ENCODE measurements around the gene DOCK3.
"Not testable (repeated sequence)": the region's sequence is repeated elsewhere in the genome, so short reads cannot be mapped to it uniquely, and the experiment has no call there.

DOCK3 gene

DNA sequence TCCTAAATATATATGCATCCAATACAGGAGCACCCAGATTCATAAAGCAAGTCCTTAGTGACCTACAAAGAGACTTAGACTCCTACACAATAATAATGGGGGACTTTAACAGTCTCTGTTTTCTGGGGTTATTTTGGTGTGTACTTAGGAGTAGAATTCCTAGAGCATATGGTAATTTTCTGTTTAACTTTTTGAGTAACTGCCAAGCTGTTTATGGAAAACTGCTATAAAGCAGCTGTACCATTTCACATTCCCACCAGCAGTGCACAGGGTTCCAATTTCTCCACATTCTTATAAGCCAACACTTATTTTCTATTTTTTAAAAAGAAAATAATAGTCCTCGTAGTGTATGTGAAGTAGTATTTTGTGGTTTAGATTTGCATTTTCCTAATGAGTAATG lies 68.9 kb downstream of the DOCK3 start:
- H3K4me3 ChIP-seq (ENCODE audit: low read depth, low read length), result no peak overlapping the region
- DNase-seq (ENCODE audit: low read depth), result no peak
- TF ChIP-seq, protein P1, sequence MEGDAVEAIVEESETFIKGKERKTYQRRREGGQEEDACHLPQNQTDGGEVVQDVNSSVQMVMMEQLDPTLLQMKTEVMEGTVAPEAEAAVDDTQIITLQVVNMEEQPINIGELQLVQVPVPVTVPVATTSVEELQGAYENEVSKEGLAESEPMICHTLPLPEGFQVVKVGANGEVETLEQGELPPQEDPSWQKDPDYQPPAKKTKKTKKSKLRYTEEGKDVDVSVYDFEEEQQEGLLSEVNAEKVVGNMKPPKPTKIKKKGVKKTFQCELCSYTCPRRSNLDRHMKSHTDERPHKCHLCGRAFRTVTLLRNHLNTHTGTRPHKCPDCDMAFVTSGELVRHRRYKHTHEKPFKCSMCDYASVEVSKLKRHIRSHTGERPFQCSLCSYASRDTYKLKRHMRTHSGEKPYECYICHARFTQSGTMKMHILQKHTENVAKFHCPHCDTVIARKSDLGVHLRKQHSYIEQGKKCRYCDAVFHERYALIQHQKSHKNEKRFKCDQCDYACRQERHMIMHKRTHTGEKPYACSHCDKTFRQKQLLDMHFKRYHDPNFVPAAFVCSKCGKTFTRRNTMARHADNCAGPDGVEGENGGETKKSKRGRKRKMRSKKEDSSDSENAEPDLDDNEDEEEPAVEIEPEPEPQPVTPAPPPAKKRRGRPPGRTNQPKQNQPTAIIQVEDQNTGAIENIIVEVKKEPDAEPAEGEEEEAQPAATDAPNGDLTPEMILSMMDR (conservative IDR thresholded peaks at IDR 0.05; ENCODE audit: low read depth, low read length), result no peak

DNA sequence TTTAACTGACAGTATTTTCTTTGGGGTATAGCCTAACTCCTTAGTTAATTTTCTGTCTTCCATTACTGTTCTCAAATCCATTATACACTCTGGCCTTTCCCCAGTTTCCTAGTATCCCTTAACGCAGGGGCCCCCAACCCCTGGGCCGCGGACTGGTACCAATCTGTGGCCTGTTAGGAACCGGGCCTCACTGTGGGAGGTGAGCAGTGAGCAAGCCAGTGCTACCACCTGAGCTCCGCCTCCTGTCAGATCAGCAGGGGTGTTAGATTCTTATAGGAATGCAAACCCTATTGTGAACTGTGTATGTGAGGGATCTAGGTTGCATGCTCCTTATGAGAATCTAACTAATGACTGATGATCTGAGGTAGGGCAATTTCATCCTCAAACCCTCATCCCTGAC lies 75.1 kb downstream of the DOCK3 start:
- no peak for DNase-seq (ENCODE audit: low read depth)
- TF ChIP-seq, protein P1 (conservative IDR thresholded peaks at IDR 0.05; ENCODE audit: low read depth, low read length), result no peak

DNA sequence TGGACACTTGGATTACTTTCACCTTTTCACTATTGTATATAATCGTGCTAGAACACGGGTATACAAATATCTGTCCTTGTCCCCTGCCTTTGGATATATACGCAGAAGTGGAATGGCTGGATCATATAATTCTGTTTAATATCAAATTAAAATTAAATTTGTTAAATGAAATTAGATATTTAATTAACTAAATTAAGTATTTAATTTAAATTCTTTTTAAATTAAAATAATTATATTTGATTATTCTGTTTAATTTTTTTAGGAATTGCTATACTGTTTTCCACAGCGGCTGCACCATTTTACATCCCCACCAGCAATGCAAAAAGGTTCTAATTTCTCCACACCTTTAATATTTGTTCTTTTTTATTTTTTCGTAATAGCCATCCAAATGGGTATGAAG lies 84.3 kb downstream of the DOCK3 start:
- TF ChIP-seq, protein P1 (conservative IDR thresholded peaks at IDR 0.05; ENCODE audit: low read depth, low read length), result no peak

More for the DNA sequence above, 75.1 kb downstream of the DOCK3 start:
- no peak overlapping the region for H3K4me3 ChIP-seq (ENCODE audit: low read depth, low read length)

DNA sequence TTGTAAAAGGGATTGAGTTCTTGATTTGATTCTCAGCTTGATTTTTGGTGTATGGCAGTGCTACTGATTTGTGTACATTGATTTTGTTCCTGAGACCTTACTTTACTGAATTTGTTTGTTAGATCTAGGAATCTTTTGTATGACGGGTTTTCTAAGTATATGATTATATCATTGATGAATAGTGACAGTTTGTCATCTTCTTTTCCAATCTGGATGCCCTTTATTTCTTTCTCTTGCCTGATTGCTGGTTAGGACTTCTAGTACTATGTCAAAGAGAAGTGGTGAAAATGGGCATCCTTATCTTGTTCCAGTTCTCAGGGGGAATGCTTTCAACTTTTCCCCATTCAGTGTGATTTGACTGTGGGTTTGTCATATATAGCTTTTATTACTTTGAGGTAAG lies 103.0 kb downstream of the DOCK3 start:
- no peak overlapping the region for H3K4me3 ChIP-seq (ENCODE audit: low read depth, low read length)
- TF ChIP-seq, protein P1 (conservative IDR thresholded peaks at IDR 0.05; ENCODE audit: low read depth, low read length), result no peak
- no peak for DNase-seq (ENCODE audit: low read depth)

More for the DNA sequence above, 84.3 kb downstream of the DOCK3 start:
- no peak for DNase-seq (ENCODE audit: low read depth)
- no peak overlapping the region for H3K4me3 ChIP-seq (ENCODE audit: low read depth, low read length)

DNA sequence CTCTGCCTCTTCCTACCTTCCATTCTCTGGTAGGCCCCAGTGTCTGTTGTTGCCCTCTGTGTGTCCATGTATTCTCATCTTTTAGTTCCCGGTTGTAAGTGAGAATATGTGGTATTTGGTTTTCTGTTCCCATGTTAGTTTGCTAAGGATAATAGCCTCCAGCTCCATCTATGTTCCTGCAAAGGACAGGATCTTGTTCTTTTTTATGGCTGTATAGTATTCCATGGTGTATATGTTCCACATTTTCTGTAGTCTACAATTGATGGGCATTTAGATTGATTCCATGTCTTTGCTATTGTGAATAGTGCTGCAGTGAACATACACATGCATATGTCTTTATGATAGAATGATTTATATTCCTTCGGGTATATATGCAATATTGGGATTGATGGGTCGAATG lies 107.0 kb downstream of the DOCK3 start:
- DNase-seq (ENCODE audit: low read depth); H3K4me3 ChIP-seq (ENCODE audit: low read depth, low read length): not testable (repeated sequence)

DNA sequence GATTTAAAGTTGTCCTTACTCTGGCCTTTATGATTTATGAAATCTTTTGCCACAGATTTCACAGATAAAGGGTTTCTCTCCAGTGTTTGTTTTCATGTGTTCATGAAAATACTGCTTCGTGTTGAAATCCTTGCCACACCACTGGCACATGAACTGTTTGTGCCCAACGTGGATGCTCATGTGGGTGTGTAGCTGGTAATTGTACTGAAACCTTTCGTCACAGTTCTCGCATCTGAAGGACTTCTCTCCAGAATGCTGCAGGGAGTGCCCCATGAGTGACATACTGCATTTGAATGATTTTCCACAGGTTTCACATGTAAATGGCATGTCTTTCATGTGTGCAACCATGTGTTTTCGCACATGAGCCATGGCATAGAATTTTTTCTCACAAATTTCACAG lies 111.9 kb downstream of the DOCK3 start:
- TF ChIP-seq, protein P1 (conservative IDR thresholded peaks at IDR 0.05; ENCODE audit: low read depth, low read length), result no peak
- no peak overlapping the region for H3K4me3 ChIP-seq (ENCODE audit: low read depth, low read length)
- no peak for DNase-seq (ENCODE audit: low read depth)

DNA sequence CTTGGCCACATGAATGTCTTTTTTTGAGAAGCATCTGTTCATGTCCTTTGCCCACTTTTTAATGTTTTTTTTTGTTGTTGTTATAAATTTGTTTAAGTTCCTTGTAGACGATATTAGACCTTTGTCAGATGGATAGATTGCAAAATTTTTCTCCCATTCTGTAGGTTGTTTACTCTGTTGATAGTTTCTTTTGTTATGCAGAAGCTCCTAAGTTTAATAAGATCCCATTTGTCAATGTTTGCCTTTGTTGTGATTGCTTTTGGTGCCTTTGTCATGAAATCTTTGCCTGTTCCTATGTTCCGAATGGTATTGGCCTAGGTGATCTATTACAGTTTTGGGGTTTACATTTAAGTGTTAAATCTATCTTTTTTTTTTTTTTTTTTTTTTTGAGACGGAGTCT lies 116.2 kb downstream of the DOCK3 start:
- H3K4me3 ChIP-seq (ENCODE audit: low read depth, low read length); DNase-seq (ENCODE audit: low read depth): not testable (repeated sequence)

DNA sequence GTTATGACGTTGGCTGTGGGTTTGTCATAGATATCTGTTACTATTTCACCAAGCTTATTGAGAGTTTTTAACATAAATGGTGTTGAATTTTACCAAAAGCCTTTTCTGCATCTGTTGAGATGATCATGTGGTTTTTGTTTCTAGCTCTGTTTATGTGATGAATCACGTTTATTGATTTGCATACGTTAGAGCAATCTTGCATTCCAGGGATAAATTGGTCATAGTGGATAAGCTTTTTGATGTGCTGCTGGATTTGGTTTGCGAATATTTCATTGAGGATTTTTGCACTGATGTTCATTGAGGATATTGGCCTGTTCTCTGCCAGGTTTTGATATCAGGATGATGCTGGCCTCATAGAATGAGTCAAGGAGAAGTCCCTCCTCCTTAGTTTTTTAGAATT lies 117.8 kb downstream of the DOCK3 start:
- no peak for DNase-seq (ENCODE audit: low read depth)
- H3K4me3 ChIP-seq (ENCODE audit: low read depth, low read length), result no peak overlapping the region
- TF ChIP-seq, protein P1 (conservative IDR thresholded peaks at IDR 0.05; ENCODE audit: low read depth, low read length), result no peak

DNA sequence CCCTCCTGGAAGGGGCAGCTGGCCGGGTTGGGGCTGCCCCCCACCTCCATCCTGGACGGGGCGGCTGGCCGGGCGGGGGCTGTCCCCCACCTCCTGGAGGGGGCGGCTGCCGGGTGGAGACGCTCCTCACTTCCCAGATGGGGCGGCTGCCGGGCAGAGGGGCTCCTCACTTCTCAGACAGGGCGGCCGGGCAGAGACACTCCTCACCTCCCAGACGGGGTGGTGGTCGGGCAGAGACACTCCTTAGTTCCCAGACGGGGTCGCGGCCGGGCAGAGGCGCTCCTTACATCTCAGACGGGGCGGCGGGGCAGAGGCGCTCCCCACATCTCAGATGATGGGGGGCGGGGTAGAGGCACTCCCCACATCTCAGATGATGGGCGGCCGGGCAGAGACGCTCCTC lies 129.1 kb downstream of the DOCK3 start:
- not testable (repeated sequence) for DNase-seq (ENCODE audit: low read depth); H3K4me3 ChIP-seq (ENCODE audit: low read depth, low read length)

DNA sequence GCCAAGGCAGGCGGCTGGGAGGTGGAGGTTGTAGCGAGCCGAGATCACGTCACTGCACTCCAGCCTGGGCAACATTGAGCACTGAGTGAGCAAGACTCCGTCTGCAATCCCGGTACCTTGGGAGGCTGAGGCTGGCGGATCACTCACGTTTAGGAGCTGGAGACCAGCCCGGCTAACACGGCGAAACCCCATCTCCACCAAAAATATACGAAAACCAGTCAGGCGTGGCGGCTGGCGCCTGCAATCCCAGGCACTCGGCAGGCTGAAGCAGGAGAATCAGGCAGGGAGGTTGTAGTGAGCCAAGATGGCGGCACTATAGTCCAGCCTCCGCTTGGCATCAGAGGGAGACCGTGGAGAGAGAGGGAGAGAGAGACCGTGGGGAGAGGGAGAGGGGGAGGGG lies 129.6 kb downstream of the DOCK3 start:
- H3K4me3 ChIP-seq (ENCODE audit: low read depth, low read length); DNase-seq (ENCODE audit: low read depth): not testable (repeated sequence)

Data from choroid plexus epithelial cell (primary cell).